GM21360 (cell line): ENCODE results near the gene NTM.

Experiments used
- ATAC-seq: cut with Tn5 transposase; IDR thresholded peaks from one replicate; pipeline ENCODE4 v1.9.1; 2021; ENCODE audit warnings: mild to moderate bottlenecking, moderate library complexity; ENCODE audit not compliant: unreplicated experiment

Gene NTM

GRCh38 chr11:131928992-131929391, 558.6 kb downstream of the NTM start:
- ATAC-seq = peak; percentile 90

GRCh38 chr11:131932584-131933325, 562.3 kb downstream of the NTM start:
- no peak for ATAC-seq

GRCh38 chr11:131934006-131934405, 563.6 kb downstream of the NTM start:
- no peak for ATAC-seq

- ATAC-seq = no peak
These were observed 567.9 kb downstream of the NTM start for GRCh38 chr11:131938351-131938751.

GRCh38 chr11:131940126-131940525, 569.7 kb downstream of the NTM start:
- no peak for ATAC-seq

- no peak for ATAC-seq
These were observed 572.5 kb downstream of the NTM start for GRCh38 chr11:131942878-131943277.

GRCh38 chr11:131943295-131943694, 572.9 kb downstream of the NTM start:
- ATAC-seq = no peak

GRCh38 chr11:131944736-131945135, 574.3 kb downstream of the NTM start:
- no peak for ATAC-seq

- ATAC-seq = no peak
These were observed 575.3 kb downstream of the NTM start for GRCh38 chr11:131945706-131946105.

GRCh38 chr11:131947511-131947910, 577.1 kb downstream of the NTM start:
- ATAC-seq = no peak

- ATAC-seq = no peak
These were observed 580.7 kb downstream of the NTM start for GRCh38 chr11:131951121-131951520.

GRCh38 chr11:131954146-131954545, 583.7 kb downstream of the NTM start:
- ATAC-seq = no peak

GRCh38 chr11:131955904-131956303, 585.5 kb downstream of the NTM start:
- ATAC-seq = no peak

- no peak for ATAC-seq
These were observed 586.8 kb downstream of the NTM start for GRCh38 chr11:131957201-131957600.

- no peak for ATAC-seq
These were observed 587.5 kb downstream of the NTM start for GRCh38 chr11:131957875-131958274.

- ATAC-seq = no peak
These were observed 592.4 kb downstream of the NTM start for GRCh38 chr11:131962818-131963217.

GRCh38 chr11:131964698-131965483, 594.5 kb downstream of the NTM start:
- ATAC-seq = no peak

GRCh38 chr11:131965504-131965903, 595.1 kb downstream of the NTM start:
- no peak for ATAC-seq

GRCh38 chr11:131966667-131967066, 596.3 kb downstream of the NTM start:
- ATAC-seq = no peak

GRCh38 chr11:131969261-131969660, 598.8 kb downstream of the NTM start:
- ATAC-seq = no peak

- ATAC-seq = no peak
These were observed 602.6 kb downstream of the NTM start for GRCh38 chr11:131973061-131973460.

- ATAC-seq = no peak
These were observed 605.2 kb downstream of the NTM start for GRCh38 chr11:131975619-131976018.
